K562 (cell line): ENCODE data around the gene SURF4. TPM values are rescaled to one million over a fixed set of nuclear protein-coding genes. Genes with fewer than 3 reads are reported as not detected.

ENCODE experiments used
- ATF1 ChIP-seq, 2 experiments: fragments of 450-650 bp in 1 of 2; IDR thresholded peaks; 2 replicates each; pipeline ENCODE4 v1.6.1; 2016; ENCODE audit warnings: missing compliant biosample characterization in 1 of 2, missing genetic modification characterization in 1 of 2
- CLOCK ChIP-seq: fragments of 250-450 bp; sonication (Bioruptor Pico); IDR thresholded peaks from 2 replicates; pipeline ENCODE4 v1.4.0; 2020; ENCODE audit warnings: mild to moderate bottlenecking, moderate library complexity, borderline replicate concordance
- ETS2 ChIP-seq: IDR thresholded peaks from 2 replicates; pipeline ENCODE4 v1.6.1; 2016; ENCODE audit warnings: borderline replicate concordance, missing genetic modification characterization, mild to moderate bottlenecking, moderate library complexity, missing compliant biosample characterization; ENCODE audit not compliant: poor library complexity, severe bottlenecking
- GABPB2 ChIP-seq: fragments of 250-450 bp; sonication (Bioruptor Pico); conservative IDR thresholded peaks from 2 replicates; pipeline ENCODE4 v1.5.1; 2021; ENCODE audit warnings: mild to moderate bottlenecking
- HDAC2 ChIP-seq: fragments of 450-650 bp; IDR thresholded peaks from 2 replicates; pipeline ENCODE4 v1.6.1; 2016; ENCODE audit warnings: mild to moderate bottlenecking
- KAT8 ChIP-seq: fragments of 450-650 bp; IDR thresholded peaks from 2 replicates; pipeline ENCODE4 v1.6.1; 2016; ENCODE audit warnings: low read depth, mild to moderate bottlenecking
- MXD1 ChIP-seq: fragments of 250-450 bp; sonication (Bioruptor Pico); IDR thresholded peaks from 2 replicates; pipeline ENCODE4 v1.8.0; 2021; ENCODE audit warnings: borderline replicate concordance, mild to moderate bottlenecking, moderate library complexity; ENCODE audit not compliant: poor library complexity, severe bottlenecking
- PRMT5 ChIP-seq: sonication (generic); formaldehyde crosslinking; IDR thresholded peaks from 2 replicates; pipeline ENCODE4 v1.5.0; 2020; ENCODE audit warnings: missing genetic modification reagents
- RBM34 ChIP-seq: fragments of 200-400 bp; formaldehyde crosslinking; IDR thresholded peaks from 2 replicates; pipeline ENCODE4 v1.6.1; 2018; ENCODE audit warnings: low read length, borderline replicate concordance; ENCODE audit not compliant: insufficient read depth
- SIX5 ChIP-seq, 2 experiments: IDR thresholded peaks; 2 replicates each; pipeline ENCODE4 v1.6.1; 2011; ENCODE audit warnings: low read length in 2 of 2, borderline replicate concordance in 1 of 2, low read depth in 1 of 2, mild to moderate bottlenecking in 1 of 2, moderate library complexity in 1 of 2; ENCODE audit not compliant: insufficient read depth in 1 of 2
- STAT6 ChIP-seq: sonication (generic); formaldehyde crosslinking; IDR thresholded peaks from 2 replicates; pipeline ENCODE4 v1.8.1; 2023; ENCODE audit warnings: mild to moderate bottlenecking, missing genetic modification reagents
- ZFP91 ChIP-seq: sonication (generic); formaldehyde crosslinking; IDR thresholded peaks from 2 replicates; pipeline ENCODE4 v1.8.0; 2022; ENCODE audit warnings: mild to moderate bottlenecking, missing genetic modification reagents
- ZNF444 ChIP-seq: fragments of 250-450 bp; sonication (Bioruptor Pico); IDR thresholded peaks from 2 replicates; pipeline ENCODE4 v1.4.0; 2020; ENCODE audit warnings: mild to moderate bottlenecking, moderate library complexity
- ZNF512 ChIP-seq: IDR thresholded peaks from 2 replicates; pipeline ENCODE4 v1.6.1; 2016; ENCODE audit warnings: missing genetic modification characterization, missing compliant biosample characterization
- polyA plus RNA-seq, 8 experiments: library from polyadenylated mRNA; depleted of rRNA in 4 of 8; stranded (reverse) in 5 of 8; unstranded in 3 of 8; fragments of >200 nt; fragmentation: Nextera tagmentation in 2 of 8; fragmentation: Illumina TruSeq in 1 of 8; extraction: Ambion mirVana in 2 of 8; extraction: Trizol in 1 of 8; gene quantifications; 2 replicates each; pipeline versions ENCODE4 v1.2.1 to v1.2.3, GENCODE V29; 2011 to 2014; ENCODE audit warnings: inconsistent platforms in 1 of 8, missing spikeins in 1 of 8
- total RNA-seq, 7 experiments: library from RNA; depleted of rRNA in 6 of 7; stranded (reverse); fragments of >200 nt in 6 of 7; fragmentation: Illumina TruSeq in 2 of 7; extraction: Trizol in 2 of 7; gene quantifications; 2 replicates each; pipeline versions ENCODE4 v1.2.1 to v1.2.3, GENCODE V29; 2011 to 2021; ENCODE audit warnings: low replicate concordance in 1 of 7

The SURF4 gene
- total and polyA plus RNA-seq, 9 of the 15 experiments (the other 6 are each of a cell fraction or from before 2014, with no cell fraction given): 8.4 to 176 (median 130) TPM

DNA sequence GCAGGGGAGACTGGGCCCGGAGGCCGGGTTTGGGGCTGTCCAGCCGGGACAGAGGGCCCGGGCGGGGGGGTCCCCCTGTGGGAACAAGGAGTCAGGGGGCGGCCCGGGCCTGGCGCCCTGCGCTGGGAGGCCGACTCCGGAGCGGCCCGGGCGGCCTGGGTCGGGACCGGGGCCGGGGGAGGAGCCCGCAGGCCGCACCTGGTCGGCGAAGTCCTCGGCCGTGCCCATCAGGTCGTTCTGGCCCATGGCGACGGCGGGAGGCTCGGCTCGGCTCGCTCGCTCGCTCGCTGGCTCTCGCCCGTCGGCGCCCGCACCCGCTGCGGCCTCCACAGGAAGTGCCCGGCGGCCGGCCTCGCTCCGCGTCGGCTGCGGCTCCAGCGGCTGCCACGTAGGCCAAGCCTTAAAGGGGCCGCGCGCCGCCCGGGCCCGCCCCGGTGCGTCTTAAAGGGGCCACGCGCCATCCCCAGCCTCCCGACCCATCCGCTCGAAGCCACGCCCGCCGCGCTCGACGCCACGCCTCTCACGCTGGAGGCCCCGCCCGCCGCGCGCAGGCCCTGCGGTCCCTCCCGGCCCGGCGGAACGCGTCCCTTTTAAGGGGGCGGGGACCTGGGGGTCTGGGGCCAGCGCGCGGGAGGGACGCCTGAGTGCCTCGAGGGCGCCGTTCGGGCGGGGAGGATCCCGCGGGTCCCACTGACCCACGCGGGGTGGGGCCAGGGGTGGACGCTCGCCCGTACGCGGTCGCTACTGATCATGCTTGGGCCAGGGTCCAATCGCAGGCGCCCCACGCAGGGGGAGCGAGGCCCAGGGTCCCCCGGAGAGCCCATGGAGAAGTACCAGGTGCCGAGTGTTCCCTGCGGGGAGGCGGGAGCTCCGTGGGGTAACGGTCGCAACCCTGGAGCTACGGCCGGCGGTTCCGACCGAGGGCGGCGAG lies at the start of gene SURF4, which contains the start of gene STKLD1 (continued):
- no peak for TF ChIP-seq ZNF512 (tag)
- TF ChIP-seq ZFP91: peak; percentile 93
- TF ChIP-seq MXD1 (CRISPR knock-in tag): no peak
- no peak for TF ChIP-seq KAT8
- TF ChIP-seq GABPB2 (CRISPR knock-in tag): no peak
- TF ChIP-seq HDAC2: no peak
- no peak for TF ChIP-seq ATF1 (CRISPR knock-in tag; IDR thresholded peaks at IDR 0.05)
- TF ChIP-seq ATF1 (tag; IDR thresholded peaks at IDR 0.05): peak; percentile 78
- TF ChIP-seq PRMT5 (CRISPR knock-in tag): no peak
- TF ChIP-seq RBM34: no peak
- TF ChIP-seq STAT6 (CRISPR knock-in tag): peak; percentile 70; the same call in 1 of the 2 replicates
- no peak for TF ChIP-seq ETS2 (tag)
- no peak for TF ChIP-seq SIX5 (IDR thresholded peaks at IDR 0.05; ENCODE audit: borderline replicate concordance in 1 of 2, insufficient read depth in 1 of 2, low read depth in 1 of 2, low read length in 2 of 2)
- no peak for TF ChIP-seq CLOCK (CRISPR knock-in tag)
- no peak for TF ChIP-seq ZNF444 (CRISPR knock-in tag)
